Measurements from ENCODE around the gene KRT7. TPM values are rescaled to one million over a fixed set of nuclear protein-coding genes. Genes with fewer than 3 reads are reported as not detected.

The KRT7 gene
- total and polyA plus RNA-seq, 2 donors (not counting 3 experiments of a cell fraction or from before 2014, with no cell fraction given) = 120 to 293 TPM

GRCh38 chr12:52254965-52255751, 22.1 kb downstream of the KRT7 start:
- Histone ChIP-seq H3K4me2 (ENCODE audit: insufficient read depth, low read length) (no peak overlapping the region), H2AFZ (ENCODE audit: low read depth, low read length) (no peak overlapping the region), H3K27me3 (ENCODE audit: control insufficient read depth in 2 of 2, insufficient read depth in 2 of 2, low read length in 2 of 2) (peaks cover 24 to 26% of the 10 kb centered on the region in 2 experiments), H4K20me1 (replicated peaks; ENCODE audit: control insufficient read depth, extremely low read depth, insufficient read depth, low read length) (no peaks in the 10 kb centered on the region), H3K27ac (ENCODE audit: insufficient read depth, low read depth, low read length) (no peak overlapping the region), H3K4me1 (ENCODE audit: control insufficient read depth, extremely low read depth, insufficient read depth, low read length) (peaks cover 2% of the 10 kb centered on the region), H3K9ac (replicated peaks; ENCODE audit: extremely low read depth, insufficient read depth, low read length) (no peak overlapping the region), H3K4me3 (replicated peaks in 1 of 3; ENCODE audit: insufficient read depth in 1 of 3, low read depth in 1 of 3, low read length in 3 of 3) (no peak overlapping the region), H3K9me3 (replicated peaks; ENCODE audit: control insufficient read depth, insufficient read depth, low read length) (no peaks in the 10 kb centered on the region), H3K9me1 (replicated peaks; ENCODE audit: control insufficient read depth, extremely low read depth, insufficient read depth, low read length) (no peaks in the 10 kb centered on the region), H3K36me3 (ENCODE audit: control insufficient read depth in 2 of 2, extremely low read depth in 1 of 2, insufficient read depth in 2 of 2, low read length in 2 of 2) (no peaks in the 10 kb centered on the region), H3K79me2 (ENCODE audit: control insufficient read depth, insufficient read depth, low read length) (no peaks in the 10 kb centered on the region)
- dilution Hi-C loops (cut with MboI; ENCODE audit: extremely low pct_ligation_motif_present, low sequenced_read_pairs) (no loop called here), intact Hi-C loops (cut with micrococcal nuclease) (no loop called here)
- no TSS peak for BruUV-seq (replicated peaks)
- ChIA-PET POLR2A (no interaction called here), CTCF (interaction anchor here (0.8 to 1.9 kb wide), 5 partner anchors 12 to 108 kb away, joined by 3 to 8 read pairs (median 3); no protein-coding TSS in a partner anchor)
- no peak for DNase-seq (ENCODE audit: low read depth, low spot score)
- no peak for TF ChIP-seq POLR2A (IDR thresholded peaks at IDR 0.05; ENCODE audit: low read depth, low read length)
- TF ChIP-seq, protein P1, sequence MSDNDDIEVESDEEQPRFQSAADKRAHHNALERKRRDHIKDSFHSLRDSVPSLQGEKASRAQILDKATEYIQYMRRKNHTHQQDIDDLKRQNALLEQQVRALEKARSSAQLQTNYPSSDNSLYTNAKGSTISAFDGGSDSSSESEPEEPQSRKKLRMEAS (IDR thresholded peaks at IDR 0.05; ENCODE audit: insufficient read depth, insufficient read length) = no peak
- TF ChIP-seq FOS (IDR thresholded peaks at IDR 0.05; ENCODE audit: borderline replicate concordance, insufficient read depth, low read length) = no peak
- no peak for TF ChIP-seq GATA2 (IDR thresholded peaks at IDR 0.05; ENCODE audit: insufficient read depth, insufficient read length, low read depth, low read length)
- no peak for TF ChIP-seq POLR2AphosphoS5 (IDR thresholded peaks at IDR 0.05; ENCODE audit: insufficient read depth, low read depth, low read length)
- no peak for TF ChIP-seq EZH2 (IDR thresholded peaks at IDR 0.05; ENCODE audit: borderline replicate concordance, low read depth, low read length, severe bottlenecking)
- no peak for TF ChIP-seq JUN (IDR thresholded peaks at IDR 0.05; ENCODE audit: borderline replicate concordance, insufficient read depth, insufficient read length, low read depth)
- no peak for TF ChIP-seq MYC (IDR thresholded peaks at IDR 0.05; ENCODE audit: low read depth, low read length)
- no peak for TF ChIP-seq CTCF (IDR thresholded peaks at IDR 0.05; ENCODE audit: extremely low read depth in 1 of 2, insufficient read depth in 1 of 2, low read depth in 1 of 2, low read length in 2 of 2)
- no peak for FAIRE-seq
